GM10266 (cell line): ENCODE measurements around the gene GTPBP3.
A peak's percentile ranks its signal among the peaks of the same experiment; 100 is the strongest.

Experiments
- DNase-seq: peaks from one replicate; pipeline ENCODE4 v3.0.0; 2012; ENCODE audit errors: extremely low spot score
- TF ChIP-seq, protein P1 (sequence below): IDR thresholded peaks from 2 replicates; pipeline ENCODE4 v1.5.1; 2012; ENCODE audit warnings: mild to moderate bottlenecking, low read depth; ENCODE audit not compliant: control insufficient read depth, insufficient read depth; ENCODE audit errors: missing control alignments

The GTPBP3 gene

DNA sequence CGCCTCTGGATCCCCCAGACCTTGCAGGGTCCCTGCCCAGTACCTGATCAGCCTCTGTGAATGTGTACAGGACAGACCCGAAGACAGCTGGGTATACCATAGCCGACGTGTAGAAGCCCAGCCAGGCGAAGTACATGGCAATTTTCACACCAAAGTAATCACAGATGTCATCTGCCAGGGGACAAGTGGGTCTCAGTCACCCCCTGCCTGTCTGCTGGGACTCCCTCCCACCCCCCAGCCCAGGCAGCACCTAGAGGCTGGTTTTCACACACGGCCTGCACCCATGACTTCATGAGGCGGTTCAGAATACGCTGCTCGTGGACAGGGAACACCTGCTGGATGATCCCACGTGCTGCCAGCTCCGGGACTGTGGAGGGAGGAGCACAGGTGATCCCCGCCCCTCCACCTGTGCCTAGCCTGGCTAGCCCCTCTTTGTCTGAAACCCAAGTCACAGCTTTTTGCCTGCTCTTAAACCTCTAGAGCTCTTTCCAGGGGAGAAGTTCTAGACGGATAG is 6.3 kb upstream of the GTPBP3 start:
- DNase-seq: no peak
- TF ChIP-seq, protein P1, sequence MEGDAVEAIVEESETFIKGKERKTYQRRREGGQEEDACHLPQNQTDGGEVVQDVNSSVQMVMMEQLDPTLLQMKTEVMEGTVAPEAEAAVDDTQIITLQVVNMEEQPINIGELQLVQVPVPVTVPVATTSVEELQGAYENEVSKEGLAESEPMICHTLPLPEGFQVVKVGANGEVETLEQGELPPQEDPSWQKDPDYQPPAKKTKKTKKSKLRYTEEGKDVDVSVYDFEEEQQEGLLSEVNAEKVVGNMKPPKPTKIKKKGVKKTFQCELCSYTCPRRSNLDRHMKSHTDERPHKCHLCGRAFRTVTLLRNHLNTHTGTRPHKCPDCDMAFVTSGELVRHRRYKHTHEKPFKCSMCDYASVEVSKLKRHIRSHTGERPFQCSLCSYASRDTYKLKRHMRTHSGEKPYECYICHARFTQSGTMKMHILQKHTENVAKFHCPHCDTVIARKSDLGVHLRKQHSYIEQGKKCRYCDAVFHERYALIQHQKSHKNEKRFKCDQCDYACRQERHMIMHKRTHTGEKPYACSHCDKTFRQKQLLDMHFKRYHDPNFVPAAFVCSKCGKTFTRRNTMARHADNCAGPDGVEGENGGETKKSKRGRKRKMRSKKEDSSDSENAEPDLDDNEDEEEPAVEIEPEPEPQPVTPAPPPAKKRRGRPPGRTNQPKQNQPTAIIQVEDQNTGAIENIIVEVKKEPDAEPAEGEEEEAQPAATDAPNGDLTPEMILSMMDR: no peak

DNA sequence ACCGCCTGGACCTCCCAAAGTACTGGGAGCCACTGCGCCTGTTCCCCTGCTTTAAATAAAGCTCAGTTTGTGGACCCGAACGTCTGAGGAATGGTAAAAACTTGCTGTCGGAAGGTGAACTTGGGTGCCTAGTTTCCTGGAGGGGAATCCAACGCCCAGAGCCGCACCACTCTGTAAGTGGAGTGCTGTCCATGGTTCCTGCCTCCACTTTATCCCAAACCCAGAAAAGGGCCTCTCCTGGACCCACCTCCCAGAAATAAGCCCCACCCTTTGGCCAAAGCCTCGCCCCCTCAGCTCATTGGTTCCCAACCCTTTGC is 5.0 kb upstream of the GTPBP3 start:
- no peak for DNase-seq
- TF ChIP-seq, protein P1: no peak

- DNase-seq: peak; percentile 67
- TF ChIP-seq, protein P1: no peak
These were observed 4.4 kb upstream of the GTPBP3 start for GRCh38 chr19:17332677-17333581.

DNA sequence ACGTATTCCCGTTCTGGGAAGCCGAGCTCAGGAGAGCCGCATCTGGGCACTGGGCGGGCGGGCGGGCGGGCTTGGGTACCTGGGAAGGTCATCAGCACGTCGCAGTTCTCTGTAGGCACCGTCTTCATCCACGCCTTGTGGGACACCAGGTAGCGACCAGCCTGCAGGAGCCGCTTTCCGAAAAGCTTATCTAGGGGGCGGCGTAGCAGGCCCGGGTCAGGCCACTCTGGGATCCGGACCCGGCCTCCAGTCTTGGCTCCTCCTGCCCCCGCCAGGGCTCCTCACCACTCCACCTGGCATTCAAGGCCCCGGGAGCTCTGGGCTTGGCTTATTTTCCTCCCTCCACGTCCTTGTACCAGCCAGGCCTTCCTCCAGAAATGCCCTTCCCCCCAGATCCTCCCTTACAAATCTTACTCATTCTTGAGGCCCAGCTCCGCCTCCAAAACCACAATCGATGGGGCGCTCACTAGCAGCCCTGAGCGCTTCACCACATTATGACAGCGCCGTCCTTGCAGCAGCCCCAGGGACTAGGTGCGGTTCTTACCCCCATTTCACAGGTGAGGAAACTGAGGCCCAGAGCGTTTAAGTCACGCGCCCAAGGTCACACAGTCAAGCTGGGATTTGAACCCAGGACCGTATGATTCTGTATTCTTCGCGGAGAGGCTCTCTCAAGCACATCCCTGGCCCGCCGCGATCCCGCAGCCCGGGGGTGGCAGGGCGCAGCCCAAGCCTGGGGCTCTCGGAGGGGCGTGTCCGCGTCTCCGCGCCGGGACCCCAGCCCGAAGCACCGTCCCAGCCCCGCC is 3.5 kb upstream of the GTPBP3 start:
- TF ChIP-seq, protein P1: no peak
- DNase-seq: peak; percentile 75

DNA sequence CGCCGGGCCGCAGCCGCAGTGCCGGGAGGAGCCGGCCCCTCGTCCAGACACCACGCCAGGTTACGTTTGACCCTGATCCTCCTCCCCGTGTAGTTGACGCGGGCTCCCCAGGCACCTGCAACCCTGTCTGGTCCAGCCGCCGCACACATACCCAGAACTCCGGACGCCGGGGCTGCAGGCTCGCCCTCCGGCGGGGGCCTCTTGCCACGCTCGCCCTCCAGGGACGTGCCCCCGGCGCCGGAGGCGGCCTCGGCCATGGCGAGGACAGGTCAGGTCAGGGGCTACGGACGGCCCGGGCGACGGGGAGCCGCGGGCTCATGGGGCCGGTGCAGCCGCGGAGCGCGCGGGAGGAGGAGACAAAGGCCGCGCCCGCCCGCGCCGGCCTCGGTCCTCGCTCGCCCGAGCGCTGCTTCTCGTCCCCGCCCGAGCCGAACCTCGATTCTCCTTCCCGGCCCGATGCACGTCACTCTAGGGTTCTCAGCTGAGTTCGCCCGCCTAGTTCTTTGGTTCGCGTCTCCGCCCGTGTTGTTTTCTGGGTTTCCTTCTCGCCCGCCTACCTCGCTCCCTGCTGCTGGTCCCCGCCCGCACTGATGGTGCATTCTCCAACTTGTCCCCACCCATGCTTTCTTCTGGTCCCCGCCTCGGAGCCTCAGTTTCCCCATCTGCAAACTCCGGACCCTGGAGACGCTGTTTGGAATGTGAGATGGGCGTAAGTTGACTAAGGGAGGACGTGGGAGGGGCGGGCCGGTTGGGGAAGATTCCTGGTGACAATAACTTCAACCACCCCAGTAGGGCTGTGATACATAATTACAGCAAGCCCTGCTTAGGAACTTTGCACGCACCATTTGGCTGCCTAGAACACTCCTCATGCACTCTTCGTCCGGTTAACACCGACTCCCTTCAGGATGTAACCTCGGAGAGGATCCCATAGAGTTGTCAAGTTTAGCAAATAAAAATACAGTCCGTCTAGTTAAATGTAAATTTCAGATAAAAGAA is 2.6 kb upstream of the GTPBP3 start, which contains the start of gene ANO8:
ANO8 (minus strand) TSS at position 442 of the 996 bp plus-strand sequence; CDS start at position 257, 185 bp downstream.
- TF ChIP-seq, protein P1: no peak
- DNase-seq: peak; percentile 94

DNA sequence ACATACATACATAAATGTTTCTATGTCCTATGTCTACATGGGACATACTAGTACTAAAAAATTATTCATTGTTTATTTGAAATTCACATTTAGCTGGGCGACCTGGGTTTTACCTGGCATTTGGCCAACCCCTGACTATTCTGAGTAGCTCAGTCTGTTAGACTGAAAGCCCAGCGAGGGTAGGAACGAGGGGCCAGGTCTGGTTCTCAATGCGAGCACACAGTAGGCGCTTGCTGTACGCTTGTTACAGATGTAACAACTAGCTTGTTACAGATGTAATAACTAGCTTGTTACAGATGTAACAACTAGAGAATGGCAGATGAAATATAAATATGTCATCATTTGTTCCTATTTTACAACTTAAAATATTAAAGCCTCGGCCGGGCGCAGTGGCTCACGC is 1.8 kb upstream of the GTPBP3 start:
- no peak for DNase-seq
- TF ChIP-seq, protein P1: no peak
